HCT116 (cell line): ENCODE data around the gene MBD5. TPM values are rescaled to one million over a fixed set of nuclear protein-coding genes. Genes with fewer than 3 reads are reported as not detected.

ENCODE experiments used
- ATAC-seq: fragments of 200-7000 bp; cut with Tn5 transposase; 2 replicates; pipeline ENCODE4 v1.9.1; 2020; ENCODE audit warnings: mild to moderate bottlenecking, moderate library complexity
- BruUV-seq: library from RNA; stranded (reverse); fragments of 400-500 nt; replicated peaks from 2 replicates; lab custom pipeline; 2021; lab: Mats Ljungman, UMichigan
- CTCF ChIA-PET: fragments of 300-600 bp; sonication (Branson Sonifier 250); formaldehyde crosslinking; loops from one replicate; lab custom pipeline; 2021; ENCODE audit warnings: antibody characterized with exemption; lab: Charles Lee
- POLR2A ChIA-PET: fragments of 300-600, 350-600 bp; sonication (Branson Sonifier 250); formaldehyde crosslinking; loops from one replicate; lab custom pipeline; 2021; ENCODE audit warnings: antibody characterized with exemption; lab: Charles Lee
- RAD21 ChIA-PET, 2 experiments: fragments of 300-600 bp; sonication (Branson Sonifier 250); formaldehyde crosslinking; loops; one replicate each; lab custom pipeline; 2023; ENCODE audit warnings: low total read pairs in 2 of 2; ENCODE audit not compliant: uncharacterized antibody in 2 of 2, unreplicated experiment in 2 of 2, low non-redundant PET in 1 of 2; lab: Charles Lee
- DNase-seq: peaks from one replicate; pipeline ENCODE4 v3.0.0-alpha.2; 2010; ENCODE audit warnings: low read depth, low spot score
- H2AFZ ChIP-seq: fragments of 200-600 bp; shearing (Covaris generic), sonication (generic); 2 replicates; pipeline ENCODE4 v1.6.1; 2017; ENCODE audit warnings: low read depth, mixed run types, mixed read lengths, antibody characterized with exemption, low read length; ENCODE audit not compliant: poor library complexity, severe bottlenecking
- H3K27ac ChIP-seq: 2 replicates; pipeline ENCODE4 v1.5.1; 2012; ENCODE audit warnings: low read depth, low read length
- H3K27me3 ChIP-seq: fragments of 200-600 bp; sonication (generic); 2 replicates; pipeline ENCODE4 v1.6.1; 2016; ENCODE audit warnings: mixed run types, low read length, mixed read lengths; ENCODE audit not compliant: insufficient read depth
- H3K36me3 ChIP-seq, 2 experiments: fragments of 200-500 bp in 1 of 2; fragments of 200-600 bp in 1 of 2; sonication (Bioruptor generic) in 1 of 2; sonication (generic) in 1 of 2; 2 replicates each; pipeline versions ENCODE4 v1.5.1 to v1.6.1; 2014 to 2016; ENCODE audit warnings: low read length in 2 of 2, inconsistent platforms in 1 of 2, mixed read lengths in 1 of 2, mixed run types in 1 of 2; ENCODE audit not compliant: insufficient read depth in 2 of 2, control insufficient read depth in 1 of 2
- H3K4me1 ChIP-seq, 2 experiments: fragments of 200-600 bp in 1 of 2; sonication (generic) in 1 of 2; 2 replicates each; pipeline versions ENCODE4 v1.5.1 to v1.6.1; 2012 to 2017; ENCODE audit warnings: low read length in 2 of 2, inconsistent platforms in 1 of 2, mild to moderate bottlenecking in 1 of 2, mixed read lengths in 1 of 2, mixed run types in 1 of 2, moderate library complexity in 1 of 2; ENCODE audit not compliant: insufficient read depth in 2 of 2, control insufficient read depth in 1 of 2
- H3K4me2 ChIP-seq: fragments of 200-600 bp; sonication (generic); 2 replicates; pipeline ENCODE4 v1.6.1; 2017; ENCODE audit warnings: mixed run types, low read length, mixed read lengths
- H3K4me3 ChIP-seq, 2 experiments: fragments of 200-600 bp in 1 of 2; sonication (generic) in 1 of 2; replicated peaks in 1 of 2; 2 replicates each; pipeline ENCODE4 v1.5.1; 2011 to 2016; ENCODE audit warnings: low read length in 2 of 2, control low read depth in 1 of 2, low read depth in 1 of 2, mild to moderate bottlenecking in 1 of 2, mixed read lengths in 1 of 2, mixed run types in 1 of 2
- H3K79me2 ChIP-seq: fragments of 200-600 bp; sonication (generic); 2 replicates; pipeline ENCODE4 v1.6.1; 2017; ENCODE audit warnings: mild to moderate bottlenecking, mixed run types, low read length, moderate library complexity, mixed read lengths; ENCODE audit not compliant: insufficient read depth
- H3K9ac ChIP-seq: fragments of 200-600 bp; sonication (generic); 2 replicates; pipeline ENCODE4 v1.6.1; 2016; ENCODE audit warnings: low read length, mixed read lengths
- H3K9me2 ChIP-seq: fragments of 200-600 bp; sonication (generic), shearing (Covaris generic); 2 replicates; pipeline ENCODE4 v1.6.1; 2017; ENCODE audit warnings: mixed run types, mild to moderate bottlenecking, moderate library complexity; ENCODE audit not compliant: insufficient read depth
- H3K9me3 ChIP-seq, 2 experiments: fragments of 200-500 bp in 1 of 2; fragments of 200-600 bp in 1 of 2; sonication (Bioruptor generic) in 1 of 2; sonication (generic) in 1 of 2; 2 replicates each; pipeline ENCODE4 v1.6.1; 2014 to 2017; ENCODE audit warnings: low read length in 2 of 2, mixed read lengths in 2 of 2, inconsistent platforms in 1 of 2, low read depth in 1 of 2, mild to moderate bottlenecking in 1 of 2, mixed run types in 1 of 2, moderate library complexity in 1 of 2; ENCODE audit not compliant: control insufficient read depth in 1 of 2, insufficient read depth in 1 of 2
- H4K20me1 ChIP-seq: fragments of 200-600 bp; sonication (generic), shearing (Covaris generic); 2 replicates; pipeline ENCODE4 v1.6.1; 2017; ENCODE audit warnings: mixed run types, mild to moderate bottlenecking, moderate library complexity; ENCODE audit not compliant: insufficient read depth
- CBX3 ChIP-seq: IDR thresholded peaks from 2 replicates; pipeline ENCODE4 v1.6.1; 2012; ENCODE audit warnings: low read depth
- CEBPB ChIP-seq: IDR thresholded peaks from 2 replicates; pipeline ENCODE4 v1.6.1; 2012; ENCODE audit warnings: low read depth
- CTCF ChIP-seq, 3 experiments: fragments of 200-600 bp in 1 of 3; sonication (generic) in 1 of 3; IDR thresholded peaks in 2 of 3; conservative IDR thresholded peaks in 1 of 3; 2 replicates each; pipeline ENCODE4 v1.5.1; 2012 to 2017; ENCODE audit warnings: low read depth in 2 of 3, low read length in 2 of 3, antibody characterized with exemption in 1 of 3, borderline replicate concordance in 1 of 3, control low read depth in 1 of 3, mild to moderate bottlenecking in 1 of 3, mixed read lengths in 1 of 3, mixed run types in 1 of 3, moderate library complexity in 1 of 3; ENCODE audit not compliant: insufficient read depth in 1 of 3
- ELF1 ChIP-seq: IDR thresholded peaks from 2 replicates; pipeline ENCODE4 v1.6.1; 2012; ENCODE audit warnings: low read depth, borderline replicate concordance
- EZH2 ChIP-seq: fragments of 200-600 bp; sonication (generic); IDR thresholded peaks from 2 replicates; pipeline ENCODE4 v1.6.1; 2017; ENCODE audit warnings: antibody characterized with exemption, mixed run types
- EZH2phosphoT487 ChIP-seq: fragments of 200-600 bp; IDR thresholded peaks from 2 replicates; pipeline ENCODE4 v1.6.1; 2018; ENCODE audit warnings: antibody characterized with exemption, borderline replicate concordance
- FOSL1 ChIP-seq: IDR thresholded peaks from 2 replicates; pipeline ENCODE4 v1.6.1; 2012; ENCODE audit warnings: low read depth
- JUND ChIP-seq: IDR thresholded peaks from 2 replicates; pipeline ENCODE4 v1.6.1; 2012
- MAX ChIP-seq: IDR thresholded peaks from 2 replicates; pipeline ENCODE4 v1.6.1; 2012
- POLR2A ChIP-seq: IDR thresholded peaks from 2 replicates; pipeline ENCODE4 v1.7.0; 2011; ENCODE audit warnings: borderline replicate concordance; ENCODE audit not compliant: insufficient read depth, insufficient read length; ENCODE audit errors: extremely low read depth
- POLR2AphosphoS5 ChIP-seq: IDR thresholded peaks from 2 replicates; pipeline ENCODE4 v1.6.1; 2011; ENCODE audit warnings: mild to moderate bottlenecking, low read depth, low read length, moderate library complexity
- REST ChIP-seq: IDR thresholded peaks from 2 replicates; pipeline ENCODE4 v1.6.1; 2012; ENCODE audit warnings: low read depth
- SRF ChIP-seq: IDR thresholded peaks from 2 replicates; pipeline ENCODE4 v1.6.1; 2012; ENCODE audit warnings: low read depth
- TCF7L2 ChIP-seq: IDR thresholded peaks from 2 replicates; pipeline ENCODE4 v1.7.0; 2011; ENCODE audit warnings: borderline replicate concordance, inconsistent platforms; ENCODE audit not compliant: insufficient read depth, insufficient read length; ENCODE audit errors: extremely low read depth
- YY1 ChIP-seq: IDR thresholded peaks from 2 replicates; pipeline ENCODE4 v1.6.1; 2011; ENCODE audit warnings: low read length, low read depth, moderate library complexity, mild to moderate bottlenecking; ENCODE audit not compliant: insufficient replicate concordance; ENCODE audit errors: extremely low read depth
- ZBTB33 ChIP-seq: IDR thresholded peaks from 2 replicates; pipeline ENCODE4 v1.6.1; 2011; ENCODE audit warnings: mild to moderate bottlenecking, low read length, moderate library complexity; ENCODE audit not compliant: insufficient replicate concordance; ENCODE audit errors: extremely low read depth
- ZFX ChIP-seq: fragments of 450-650 bp; IDR thresholded peaks from 2 replicates; pipeline ENCODE4 v1.6.1; 2017
- ZNF274 ChIP-seq: fragments of 200-500 bp; sonication (Bioruptor generic); IDR thresholded peaks from 2 replicates; pipeline ENCODE4 v1.6.1; 2014; ENCODE audit warnings: mild to moderate bottlenecking, low read depth, low read length, inconsistent platforms
- intact Hi-C: fragments of 100-400 bp; cut with micrococcal nuclease; formaldehyde crosslinking; loops from 2 replicates; pipeline ENCODE4 v1.10.0; 2022
- total RNA-seq: library from RNA; stranded (reverse); gene quantifications from one replicate; pipeline ENCODE4 v1.2.1, GENCODE V29; 2021; ENCODE audit not compliant: unreplicated experiment
- TF ChIP-seq, protein P1 (sequence below): IDR thresholded peaks from 2 replicates; pipeline ENCODE4 v1.6.1; 2012

Gene MBD5
- total RNA-seq, 1 experiment from 2014 or later, result 20.5 TPM

- BruUV-seq, result no TSS peak
- ATAC-seq, result no peak
- H2AFZ ChIP-seq, result no peak overlapping the region
- intact Hi-C loops, result no loop called here
- H3K4me2 ChIP-seq, result no peak overlapping the region
- H4K20me1 ChIP-seq, result no peaks in the 10 kb centered on the region
- no peaks in the 10 kb centered on the region for H3K27me3 ChIP-seq
- H3K36me3 ChIP-seq, result no peaks in the 10 kb centered on the region
- H3K9ac ChIP-seq, result no peak overlapping the region
- H3K79me2 ChIP-seq, result no peaks in the 10 kb centered on the region
- CTCF ChIA-PET, result no interaction called here
- no peaks in the 10 kb centered on the region for H3K9me2 ChIP-seq
- no peaks in the 10 kb centered on the region for H3K9me3 ChIP-seq
- DNase-seq, result no peak
- TF ChIP-seq ZFX (no peak), ZNF274 (no peak), TCF7L2 (no peak), REST (no peak), EZH2 (no peak), POLR2AphosphoS5 (no peak), POLR2A (no peak), EZH2phosphoT487 (no peak), MAX (no peak), FOSL1 (no peak), CTCF (IDR thresholded peaks at IDR 0.05 in 2 of 3, conservative IDR thresholded peaks at IDR 0.05 in 1 of 3; ENCODE audit: borderline replicate concordance in 1 of 3, insufficient read depth in 1 of 3, low read depth in 2 of 3, low read length in 2 of 3) (no peak), CEBPB (no peak), ZBTB33 (no peak), CBX3 (no peak), ELF1 (no peak), JUND (no peak), SRF (no peak), YY1 (no peak)
- TF ChIP-seq, protein P1, sequence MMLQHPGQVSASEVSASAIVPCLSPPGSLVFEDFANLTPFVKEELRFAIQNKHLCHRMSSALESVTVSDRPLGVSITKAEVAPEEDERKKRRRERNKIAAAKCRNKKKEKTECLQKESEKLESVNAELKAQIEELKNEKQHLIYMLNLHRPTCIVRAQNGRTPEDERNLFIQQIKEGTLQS, result no peak
- no peak overlapping the region for H3K27ac ChIP-seq
- RAD21 ChIA-PET, result no interaction called here
- H3K4me1 ChIP-seq, result no peaks in the 10 kb centered on the region
- POLR2A ChIA-PET, result no interaction called here
- H3K4me3 ChIP-seq, result no peak overlapping the region
Observed at GRCh38 chr2:148486655-148487054, 465.8 kb downstream of the MBD5 start.
